ENCODE measurements around the gene CYYR1. TPM values are rescaled to one million over a fixed set of nuclear protein-coding genes. Genes with fewer than 3 reads are reported as not detected.
A peak's percentile ranks its signal among the peaks of the same experiment; 100 is the strongest.

CYYR1 gene
- total RNA-seq, 1 experiment from 2014 or later, result 13.6 TPM

GRCh38 chr21:26550326-26550725, 22.8 kb downstream of the CYYR1 start:
- H2BK20ac ChIP-seq (ENCODE audit: low read depth, low read length, poor library complexity, severe bottlenecking), result no peak overlapping the region
- no peaks in the 10 kb centered on the region for H3K79me1 ChIP-seq (ENCODE audit: insufficient read depth, low read depth, low read length, poor library complexity, severe bottlenecking)
- H3K4me2 ChIP-seq (ENCODE audit: insufficient read depth, insufficient read length, low read length), result no peak overlapping the region
- no peak overlapping the region for H4K91ac ChIP-seq (ENCODE audit: insufficient read length, low read depth, low read length)
- H2BK120ac ChIP-seq (ENCODE audit: low read depth, low read length, poor library complexity, severe bottlenecking), result no peak overlapping the region
- H2AK5ac ChIP-seq (ENCODE audit: insufficient read length, low read length), result no peak overlapping the region
- no peak overlapping the region for H3K56ac ChIP-seq (ENCODE audit: insufficient read length, low read depth, low read length)
- no peak for TF ChIP-seq CTCF (conservative IDR thresholded peaks at IDR 0.05)
- H3K27me3 ChIP-seq (ENCODE audit: insufficient read depth, low read length), result no peaks in the 10 kb centered on the region
- no peak overlapping the region for H2BK12ac ChIP-seq (ENCODE audit: insufficient read length, low read depth, low read length)
- H3K14ac ChIP-seq (ENCODE audit: insufficient read depth, low read length), result no peak overlapping the region
- H3K27ac Mint-ChIP-seq, result peak overlapping the region; percentile 19 to 75 (median 24); a peak in 4 of 7 replicates
- H2BK15ac ChIP-seq (ENCODE audit: low read depth, low read length), result no peak overlapping the region
- no peaks in the 10 kb centered on the region for H3K23me2 ChIP-seq (ENCODE audit: insufficient read length, low read depth, low read length, poor library complexity, severe bottlenecking)
- H3K4ac ChIP-seq (ENCODE audit: low read depth, low read length), result no peak overlapping the region
- H3K18ac ChIP-seq (ENCODE audit: insufficient read length, low read depth, low read length), result no peak overlapping the region
- H3K9me3 ChIP-seq (ENCODE audit: control insufficient read depth, low read depth, low read length), result no peaks in the 10 kb centered on the region
- H4K5ac ChIP-seq (ENCODE audit: insufficient read length, low read depth, low read length), result no peak overlapping the region
- no peaks in the 10 kb centered on the region for H3K4me1 ChIP-seq (ENCODE audit: insufficient read depth, low read length)
- H3K79me2 ChIP-seq (ENCODE audit: insufficient read depth, low read length), result 0 out of 2 replicates have a peak, but pooled peaks cover 2% of the 10 kb centered on the region
- no peaks in the 10 kb centered on the region for H4K20me1 ChIP-seq (ENCODE audit: control insufficient read depth, insufficient read depth, insufficient read length)
- no peaks in the 10 kb centered on the region for H3K9me3 Mint-ChIP-seq
- H3K4me3 Mint-ChIP-seq, result no peak overlapping the region
- no peak overlapping the region for H3K27ac ChIP-seq (ENCODE audit: insufficient read length, low read depth, low read length)
- DNase-seq, result no peak
- H3K36me3 Mint-ChIP-seq (ENCODE audit: insufficient read depth in 1 of 3, low read depth in 3 of 3), result peaks cover 0 to 5% (median 3%) of the 10 kb centered on the region in 3 experiments; a peak in 4 of 7 replicates
- H3T11ph ChIP-seq (ENCODE audit: low read length), result no peak overlapping the region
- no peak overlapping the region for H3K9ac ChIP-seq (ENCODE audit: extremely low read depth, insufficient read length, low read length)
- H4K8ac ChIP-seq (replicated peaks; ENCODE audit: insufficient read length, low read depth, low read length), result no peak overlapping the region
- no peak overlapping the region for H2AFZ ChIP-seq (ENCODE audit: low read length)
- H3K23ac ChIP-seq (ENCODE audit: insufficient read length, low read depth, low read length), result no peak overlapping the region
- peaks cover 0 to 5% of the 10 kb centered on the region in 2 experiments; a peak in 1 of 4 replicates for H3K4me1 Mint-ChIP-seq
- H3K27me3 Mint-ChIP-seq (ENCODE audit: low read depth), result no peaks in the 10 kb centered on the region
- WGBS (ENCODE audit: extremely low coverage, insufficient read length, low lambda C conversion rate), result no CpG with 5 or more reads among the region's 2 CpGs
- no peak overlapping the region for H2BK5ac ChIP-seq (ENCODE audit: insufficient read length, low read length)
